ENCODE measurements around the gene ADGRA1.
"Not testable (repeated sequence)": the region's sequence is repeated elsewhere in the genome, so short reads cannot be mapped to it uniquely, and the experiment has no call there.

Gene ADGRA1

DNA sequence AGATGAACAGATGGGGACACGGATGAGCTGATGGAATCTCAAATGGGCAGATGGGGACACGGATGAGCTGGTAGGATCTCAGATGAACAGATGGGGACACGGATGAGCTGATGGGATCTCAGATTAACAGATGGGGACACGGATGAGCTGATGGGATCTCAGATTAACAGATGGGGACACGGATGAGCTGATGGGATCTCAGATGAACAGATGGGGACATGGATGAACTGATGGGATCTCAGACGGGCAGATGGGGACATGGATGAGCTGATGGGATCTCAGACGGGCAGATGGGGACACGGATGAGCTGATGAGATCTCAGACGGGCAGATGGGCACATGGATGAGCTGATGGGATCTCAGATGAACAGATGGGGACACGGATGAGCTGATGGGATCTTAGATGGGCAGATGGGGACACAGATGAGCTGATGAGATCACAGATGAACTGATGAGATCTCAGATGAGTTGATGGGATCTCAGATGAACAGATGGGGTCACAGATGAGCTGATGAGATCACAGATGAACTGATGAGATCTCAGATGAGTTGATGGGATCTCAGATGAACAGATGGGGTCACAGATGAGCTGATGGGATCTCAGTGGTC, 34.1 kb upstream of the ADGRA1 start:
- not testable (repeated sequence) for DNase-seq (ENCODE audit: low read depth, low spot score); H3K27ac ChIP-seq

DNA sequence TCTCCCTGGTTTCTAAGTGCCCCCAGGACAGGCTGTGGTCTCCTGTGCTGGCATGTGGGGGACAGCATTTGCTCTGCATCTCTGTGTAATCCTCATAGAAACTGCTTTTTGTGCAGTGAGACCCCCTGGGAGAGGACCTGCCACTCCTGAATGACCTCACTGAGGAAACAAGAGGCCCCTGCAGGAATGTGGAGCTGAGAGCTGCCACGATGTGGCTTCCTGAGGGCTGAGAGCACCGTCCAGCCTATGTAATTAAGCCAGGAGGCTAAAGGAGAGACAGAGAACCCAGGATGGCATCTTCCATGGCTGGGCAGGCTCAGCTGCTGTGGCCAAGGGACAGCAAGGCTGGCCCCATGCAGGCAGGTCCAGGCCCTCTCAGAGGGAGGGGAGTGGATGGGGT, 32.3 kb upstream of the ADGRA1 start:
- H3K27ac ChIP-seq = no peak overlapping the region
- no peak for DNase-seq (ENCODE audit: low read depth, low spot score)

DNA sequence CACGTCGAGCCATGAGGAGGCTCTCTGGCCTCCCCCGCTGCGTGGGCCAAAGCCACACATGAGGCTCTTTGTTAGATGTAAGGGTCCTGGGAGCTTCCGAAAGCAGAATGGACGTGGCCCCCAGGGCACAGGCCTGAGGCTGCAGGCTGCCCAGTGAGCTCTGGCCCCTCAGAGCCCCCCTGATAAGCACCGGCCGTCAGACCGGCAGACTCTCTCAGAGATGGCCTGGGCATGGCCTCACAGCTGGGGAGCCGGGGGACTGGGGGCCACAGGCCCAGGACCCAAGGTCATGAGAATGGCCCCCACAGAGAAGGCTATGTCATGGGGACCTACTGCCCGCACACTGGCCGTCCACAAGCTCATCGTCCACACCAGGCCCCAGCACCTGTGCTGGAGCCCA, 31.7 kb upstream of the ADGRA1 start:
- H3K27ac ChIP-seq = no peak overlapping the region

DNA sequence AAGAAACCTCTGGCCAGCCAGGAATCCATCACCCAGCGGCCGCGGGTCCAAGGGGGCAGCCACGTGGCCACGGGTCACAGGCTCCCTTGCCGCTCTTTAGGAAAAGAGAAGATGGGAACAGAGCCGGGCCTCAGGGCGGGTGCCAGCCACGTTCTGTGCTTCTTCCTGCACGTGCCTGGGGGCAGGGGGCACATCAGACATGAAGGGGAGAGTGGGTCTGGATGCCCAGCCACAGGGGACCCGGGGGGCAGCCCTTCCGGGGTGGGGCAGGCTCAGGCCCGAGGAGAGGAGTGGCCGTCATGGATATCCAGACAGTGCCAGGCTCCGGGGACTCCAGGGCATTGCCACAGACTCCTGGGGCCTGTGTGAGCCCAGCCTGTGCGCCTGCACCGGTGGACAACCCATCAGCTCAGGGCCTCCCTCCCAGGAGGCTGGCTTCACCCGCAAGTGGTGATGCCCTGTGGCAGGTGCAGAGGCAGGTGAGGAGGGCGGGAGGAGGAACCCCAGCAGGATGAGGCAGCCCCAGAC, 31.0 kb upstream of the ADGRA1 start:
- no peak overlapping the region for H3K27ac ChIP-seq
- DNase-seq (ENCODE audit: low read depth, low spot score) = no peak

More for the DNA sequence above, 31.7 kb upstream of the ADGRA1 start:
- no peak for DNase-seq (ENCODE audit: low read depth, low spot score)

DNA sequence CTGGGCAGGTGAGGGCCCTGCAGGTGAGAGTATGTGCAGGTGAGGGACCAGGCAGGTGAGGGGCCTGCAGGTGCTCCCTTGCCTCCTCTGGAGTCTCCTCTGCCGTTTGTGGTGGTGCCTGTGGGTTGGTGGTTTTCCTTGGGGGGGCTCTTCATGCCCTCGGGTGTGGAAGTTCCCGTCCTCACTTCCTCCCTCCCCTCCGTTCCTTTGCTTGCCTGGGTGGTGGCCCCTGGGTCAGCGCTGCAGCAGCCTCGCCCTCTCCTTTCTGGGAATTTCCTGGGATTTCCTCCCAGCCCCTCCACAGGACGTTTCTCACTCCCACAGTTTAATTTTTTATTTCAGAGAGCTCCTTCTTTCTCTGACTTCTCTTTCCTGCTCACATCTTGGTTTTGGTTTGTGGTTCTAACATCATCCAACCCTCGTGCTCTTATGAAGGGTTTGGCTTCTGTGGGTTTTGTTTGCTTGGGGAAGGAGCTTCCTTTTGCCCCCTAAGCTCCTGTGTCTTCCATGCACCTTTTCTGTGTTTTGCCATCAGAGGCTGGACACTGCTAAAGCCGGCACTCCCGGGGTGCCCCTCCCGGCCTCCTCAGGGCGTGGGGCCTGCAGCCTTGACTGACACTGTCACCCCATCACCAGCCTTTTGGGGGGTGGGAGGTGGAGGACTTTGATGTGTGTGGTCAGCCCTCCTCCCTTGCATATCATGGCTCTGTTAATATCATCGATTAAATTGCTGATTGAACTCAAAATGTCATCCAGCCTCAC, 29.2 kb upstream of the ADGRA1 start:
- DNase-seq (ENCODE audit: low read depth, low spot score) = no peak
- no peak overlapping the region for H3K27ac ChIP-seq

DNA sequence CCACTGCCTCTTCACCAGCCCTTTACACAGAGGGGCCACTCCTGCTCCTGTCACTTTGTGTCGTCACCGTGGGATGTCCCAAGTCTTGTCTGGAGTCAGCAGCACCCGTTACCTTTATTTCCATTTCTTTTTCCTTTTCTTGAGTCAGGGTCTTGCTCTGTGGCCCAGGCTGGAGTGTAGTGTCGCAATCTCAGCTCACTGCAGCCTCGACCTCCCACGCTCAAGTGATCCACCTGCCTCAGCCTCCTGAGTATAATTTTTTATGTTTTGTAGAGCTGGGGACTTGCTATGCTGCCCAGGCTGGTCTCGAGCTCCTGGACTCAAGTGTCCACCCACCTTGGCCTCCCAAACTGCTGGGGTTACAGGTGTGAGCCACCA, 28.6 kb upstream of the ADGRA1 start:
- DNase-seq (ENCODE audit: low read depth, low spot score) = no peak
- no peak overlapping the region for H3K27ac ChIP-seq

DNA sequence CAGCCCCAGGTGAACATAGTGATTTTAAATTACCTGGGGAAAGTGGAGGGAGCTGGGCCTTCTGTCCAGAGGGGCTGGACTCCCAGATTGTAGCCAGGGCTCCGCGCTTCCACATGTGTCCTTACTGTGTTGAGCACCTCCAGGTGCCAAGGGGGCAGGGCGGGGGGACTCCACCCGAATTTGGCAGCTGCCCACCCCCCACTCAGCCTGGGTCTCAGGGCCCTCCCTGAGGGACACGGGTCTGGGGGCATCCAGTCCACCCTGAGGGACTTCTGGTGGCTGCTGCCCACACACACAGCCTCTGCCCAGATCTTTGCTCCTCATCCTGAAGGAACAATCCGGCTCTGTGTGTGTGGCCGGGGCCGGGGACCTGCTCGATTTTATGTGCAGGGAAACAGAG, 28.2 kb upstream of the ADGRA1 start:
- DNase-seq (ENCODE audit: low read depth, low spot score) = no peak
- H3K27ac ChIP-seq = no peak overlapping the region

DNA sequence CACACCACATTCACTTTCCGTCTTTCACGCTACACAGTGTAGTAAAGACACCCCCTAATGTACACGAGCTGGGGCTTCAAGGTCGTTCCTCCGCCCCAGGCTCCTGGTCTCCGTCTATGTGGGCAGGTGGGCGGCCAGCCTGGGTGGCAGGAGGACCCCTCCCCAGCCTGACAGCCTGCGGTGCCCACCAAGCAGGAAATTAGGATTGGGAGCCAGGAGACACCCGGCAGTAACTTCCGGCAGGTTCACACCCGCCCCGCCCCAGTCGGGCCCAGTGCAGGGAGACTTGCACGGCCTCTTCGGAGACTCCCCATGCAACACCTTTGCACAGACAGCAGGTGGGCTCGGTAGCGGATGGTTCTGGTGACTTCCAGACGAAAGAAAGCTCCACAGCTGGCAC, 27.7 kb upstream of the ADGRA1 start:
- DNase-seq (ENCODE audit: low read depth, low spot score) = no peak
- no peak overlapping the region for H3K27ac ChIP-seq

DNA sequence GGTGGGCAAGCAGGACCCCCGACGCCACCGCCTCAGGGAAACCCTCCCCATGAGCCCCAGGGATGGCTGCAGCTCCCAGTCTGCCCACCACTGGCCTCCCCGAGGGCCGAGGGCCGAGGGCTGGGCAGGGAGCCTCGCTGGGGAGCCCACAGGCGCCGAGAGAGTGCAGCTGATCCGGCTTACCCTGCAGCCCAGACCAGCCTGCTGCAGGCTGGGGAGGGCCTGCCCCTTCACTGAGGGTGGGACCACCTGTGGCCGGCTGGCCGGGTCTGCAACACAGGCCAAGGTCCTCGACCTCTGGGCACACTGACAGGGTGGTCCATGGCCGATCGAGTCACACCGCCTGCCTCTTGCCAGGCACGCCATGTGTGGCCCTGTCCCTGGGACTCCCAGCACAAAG, 27.3 kb upstream of the ADGRA1 start:
- no peak for DNase-seq (ENCODE audit: low read depth, low spot score)
- no peak overlapping the region for H3K27ac ChIP-seq

DNA sequence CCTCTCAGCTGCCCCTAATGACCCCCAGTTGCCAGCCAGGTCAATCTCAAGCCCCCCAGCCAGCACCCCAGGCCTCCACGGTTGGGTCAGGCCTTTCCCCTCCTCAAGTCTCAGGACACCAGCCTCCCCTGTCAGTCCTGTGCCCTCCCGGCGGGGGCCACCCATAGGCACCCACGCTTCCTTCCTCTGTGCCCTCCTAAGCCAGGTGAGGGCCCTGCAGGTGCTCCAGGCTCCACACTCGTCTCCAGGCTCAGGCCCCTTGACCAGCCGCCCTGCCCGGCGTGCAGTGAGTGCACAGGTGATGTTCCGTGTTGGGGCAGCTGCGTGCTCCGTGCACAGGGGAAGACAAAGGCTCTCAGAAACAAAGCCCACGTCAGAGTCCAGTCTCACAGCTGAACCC, 26.8 kb upstream of the ADGRA1 start:
- DNase-seq (ENCODE audit: low read depth, low spot score) = no peak
- H3K27ac ChIP-seq = no peak overlapping the region

DNA sequence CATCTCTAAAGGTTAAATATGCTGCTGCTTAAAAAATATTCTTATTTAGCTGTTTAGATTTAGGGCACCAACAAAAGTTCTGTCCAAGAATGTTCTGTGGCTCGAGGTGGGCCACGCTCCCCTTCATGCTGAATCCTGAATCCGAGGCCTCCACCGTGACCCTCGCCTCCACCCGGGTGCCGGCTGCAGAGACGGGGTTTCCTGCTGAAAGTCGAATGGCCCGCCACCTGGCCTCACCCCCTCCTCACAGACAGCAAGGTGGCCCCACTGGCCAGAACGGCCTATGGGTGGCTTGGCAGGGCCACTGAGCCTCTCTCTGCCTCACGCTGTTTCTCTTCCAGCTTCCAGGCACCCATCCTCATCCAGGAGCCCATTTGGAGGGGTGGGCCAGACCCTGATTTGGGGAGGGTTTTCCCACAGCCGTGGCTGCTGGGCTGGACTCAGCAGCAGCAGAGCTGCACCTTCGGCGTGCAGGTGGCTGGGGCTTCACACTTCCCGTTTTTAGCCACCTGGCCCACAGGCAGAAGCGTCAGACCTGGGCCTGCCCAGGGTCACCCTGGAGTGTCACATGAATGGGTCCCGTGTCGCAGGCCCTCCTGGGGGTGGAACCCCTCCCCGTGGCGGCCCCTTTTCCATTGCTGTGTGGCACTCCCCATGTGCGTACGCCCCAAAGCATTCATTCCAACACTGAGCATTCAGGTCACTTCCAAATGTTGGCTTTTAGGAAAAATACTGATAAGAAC, 26.3 kb upstream of the ADGRA1 start:
- H3K27ac ChIP-seq = no peak overlapping the region
- DNase-seq (ENCODE audit: low read depth, low spot score) = no peak

DNA sequence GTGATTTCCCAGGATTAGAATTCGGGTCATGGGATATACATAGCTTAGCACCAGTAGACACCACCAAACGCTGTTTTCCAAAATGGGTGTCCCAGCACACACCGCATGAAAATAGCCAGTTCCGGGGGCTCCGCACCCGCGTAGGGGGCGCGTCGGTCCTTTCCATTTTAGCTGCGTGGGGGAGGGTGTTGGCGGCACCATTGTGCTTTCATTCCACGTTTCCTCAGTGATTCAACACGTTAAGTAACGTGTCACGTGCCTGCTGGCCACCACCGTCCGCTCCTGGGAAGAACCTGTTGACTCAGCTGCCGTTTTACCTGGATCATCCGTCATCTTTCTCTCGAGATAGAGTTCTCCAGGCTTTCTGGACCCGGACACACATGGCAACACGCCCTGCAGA, 25.6 kb upstream of the ADGRA1 start:
- no peak for DNase-seq (ENCODE audit: low read depth, low spot score)
- H3K27ac ChIP-seq = no peak overlapping the region

DNA sequence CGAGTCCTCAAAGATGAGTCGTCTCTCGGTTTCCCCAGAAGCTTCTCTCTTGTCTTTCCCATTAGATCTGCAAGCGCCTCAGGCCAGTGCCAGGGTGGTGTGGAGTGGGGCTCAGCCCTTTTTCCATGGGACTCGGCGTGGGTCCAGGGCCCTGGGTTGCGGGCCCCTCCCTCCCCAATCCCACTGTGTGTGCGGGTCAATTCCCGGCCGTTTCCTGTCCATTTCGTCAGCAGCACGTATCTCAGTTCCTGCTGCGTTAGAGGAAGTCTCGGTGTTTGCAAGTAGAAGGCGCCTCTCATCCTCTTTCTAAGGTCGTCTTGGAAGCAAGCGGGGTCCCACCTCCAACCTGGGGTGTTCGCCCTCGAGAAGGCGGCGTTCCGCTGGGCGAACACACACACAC, 25.1 kb upstream of the ADGRA1 start:
- no peak overlapping the region for H3K27ac ChIP-seq
- DNase-seq (ENCODE audit: low read depth, low spot score) = no peak

DNA sequence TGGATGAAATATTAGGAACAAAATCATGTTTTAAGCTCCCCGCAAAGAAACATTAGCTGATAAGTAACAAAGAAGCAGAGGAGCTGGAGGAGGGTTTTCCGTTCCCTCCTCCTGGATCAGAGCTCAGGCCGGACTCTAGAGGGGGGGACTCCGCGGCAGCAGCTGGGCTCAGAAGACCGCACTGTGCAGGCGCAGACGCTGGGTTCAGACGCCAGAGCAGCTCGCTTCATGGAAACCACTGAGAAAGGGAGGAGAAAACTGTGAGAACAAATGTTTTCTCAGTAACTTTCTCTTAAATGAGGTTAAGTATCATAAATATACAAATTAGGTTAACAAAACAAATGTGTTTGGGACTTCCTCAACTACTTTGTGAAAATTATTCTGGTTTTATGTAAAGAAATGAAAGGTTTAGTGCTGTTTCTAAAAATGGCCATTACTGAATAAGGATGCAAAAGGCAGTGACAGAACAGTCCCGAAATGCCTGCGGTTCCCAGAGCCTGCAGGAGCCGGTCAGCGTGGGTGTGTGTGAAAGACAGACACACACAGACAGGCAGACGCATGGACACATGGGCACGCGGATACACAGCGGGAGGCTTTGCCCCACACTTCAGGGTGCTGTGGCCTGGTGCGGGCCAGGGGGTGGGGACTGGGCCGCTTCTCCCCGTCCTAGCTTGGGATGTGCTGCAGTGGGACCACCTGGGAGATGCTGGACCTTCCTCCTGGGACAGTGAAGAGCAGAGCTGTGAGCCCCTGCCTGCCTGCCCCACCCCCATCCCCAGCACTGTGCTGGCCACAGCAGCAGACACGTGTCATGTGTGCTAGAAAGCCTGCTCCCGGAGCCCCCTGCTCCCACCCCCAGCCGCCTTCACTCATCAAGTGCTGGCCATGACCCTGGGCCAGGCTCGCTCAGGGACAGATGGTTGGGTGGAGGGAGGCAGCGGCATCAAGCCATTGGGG, 20.3 kb upstream of the ADGRA1 start:
- DNase-seq (ENCODE audit: low read depth, low spot score) = no peak
- H3K27ac ChIP-seq = no peak overlapping the region

DNA sequence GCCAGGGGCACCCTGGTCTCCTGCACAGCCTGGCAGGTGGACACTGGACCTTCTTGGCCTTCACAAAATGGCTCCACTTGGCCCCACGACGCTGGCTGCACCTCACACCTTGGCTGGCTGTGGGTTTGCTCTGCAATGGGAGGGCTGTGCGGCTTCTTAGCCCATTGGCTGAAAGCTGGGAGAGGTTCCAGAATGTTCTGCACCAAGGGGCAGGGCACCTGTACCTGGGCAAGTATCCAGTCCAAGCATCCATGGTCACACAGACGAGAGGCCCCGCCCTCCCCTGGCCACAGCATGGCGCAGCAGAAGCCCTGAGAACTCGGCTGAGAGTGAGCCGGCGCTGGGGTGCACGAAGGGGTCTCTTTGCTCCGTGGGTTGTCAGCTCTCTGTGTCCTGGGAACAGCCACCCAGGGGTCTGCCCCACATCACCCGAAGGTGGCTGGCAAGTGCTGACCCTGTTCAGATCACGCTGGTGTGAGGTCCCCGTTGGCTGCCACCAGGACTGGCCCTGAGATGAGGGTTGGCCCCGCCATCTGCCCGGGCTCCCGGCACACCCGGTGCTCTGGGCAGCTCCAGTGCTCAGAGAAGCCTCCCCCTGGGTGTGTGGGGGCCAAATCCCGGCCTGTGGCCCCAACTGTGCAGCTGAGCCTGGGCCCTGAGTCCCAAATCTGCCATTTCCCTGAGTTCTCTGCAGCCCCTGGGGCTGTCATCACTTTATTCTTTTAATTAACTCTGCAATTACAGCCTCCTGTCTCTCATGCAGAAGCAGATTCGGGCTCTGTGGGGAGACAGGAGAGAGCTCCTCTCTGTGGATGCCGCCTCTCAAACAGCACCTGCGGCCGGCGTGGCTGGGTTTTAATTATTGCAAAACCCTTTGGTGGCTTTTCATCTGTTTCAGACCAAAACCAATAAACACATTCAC, 19.4 kb upstream of the ADGRA1 start:
- no peak overlapping the region for H3K27ac ChIP-seq
- DNase-seq (ENCODE audit: low read depth, low spot score) = no peak

DNA sequence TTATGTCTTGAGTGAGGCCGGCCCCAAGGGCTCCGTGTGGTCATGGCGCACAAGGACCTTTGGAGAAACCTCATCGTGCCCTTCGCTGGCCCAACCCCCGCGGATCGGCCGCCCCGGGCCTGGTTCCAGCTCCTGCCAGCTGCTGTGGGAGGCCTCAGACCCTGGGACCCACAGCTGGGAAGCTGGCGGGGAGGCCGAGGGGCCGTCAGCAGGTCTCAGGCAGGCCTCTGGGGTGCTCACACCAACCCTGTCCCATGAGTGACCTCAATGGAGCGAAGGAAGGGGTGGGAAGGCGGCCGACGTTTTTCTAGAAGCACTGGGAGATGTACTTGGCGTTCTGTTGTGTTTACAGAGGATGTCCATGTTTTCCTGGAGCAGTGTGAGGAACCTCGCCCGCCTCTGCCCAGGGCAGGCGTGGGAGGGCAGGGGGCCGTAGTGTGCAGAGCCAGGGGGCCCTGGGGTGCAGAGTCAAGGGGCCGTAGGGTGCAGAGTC, 18.6 kb upstream of the ADGRA1 start:
- no peak for DNase-seq (ENCODE audit: low read depth, low spot score)
- no peak overlapping the region for H3K27ac ChIP-seq

DNA sequence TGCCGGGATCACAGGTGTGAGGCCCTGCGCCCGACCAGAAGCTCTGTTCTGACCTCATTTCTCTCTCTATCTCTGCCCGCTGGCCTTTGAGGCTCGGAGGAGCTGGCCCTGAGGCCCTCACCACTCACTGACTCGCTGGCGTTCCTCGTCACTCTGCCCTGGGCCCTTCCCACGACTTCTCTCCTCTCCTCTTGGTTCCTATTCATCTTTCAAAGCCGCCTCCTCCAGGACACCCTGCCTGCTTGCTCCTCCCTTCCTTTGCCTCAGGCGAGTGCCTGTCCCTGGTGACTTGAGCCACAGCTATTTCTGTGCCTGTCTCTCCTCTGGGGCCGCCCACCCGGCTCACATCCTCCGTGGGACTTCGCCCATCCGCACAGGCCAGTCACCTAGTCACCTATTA, 17.3 kb upstream of the ADGRA1 start:
- DNase-seq (ENCODE audit: low read depth, low spot score) = no peak
- H3K27ac ChIP-seq = no peak overlapping the region

DNA sequence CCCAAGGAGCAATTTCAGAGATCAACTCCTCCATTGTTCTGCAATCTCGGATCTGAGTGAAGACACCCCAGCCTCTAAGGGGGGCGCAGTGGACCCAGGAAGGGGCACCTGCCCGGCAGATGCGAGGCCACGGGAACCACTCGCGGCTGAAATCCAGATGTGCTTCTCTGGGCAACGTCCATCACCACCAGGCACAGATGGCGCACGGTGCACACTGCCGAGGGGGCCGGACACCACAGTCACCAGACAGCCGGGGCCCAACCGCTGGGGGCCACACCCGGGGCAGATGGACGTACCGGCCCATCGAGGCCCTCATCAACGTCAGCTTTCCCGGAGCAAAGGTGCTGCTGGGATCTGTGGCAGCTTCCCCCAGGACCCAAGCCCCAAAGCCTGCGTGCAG, 16.9 kb upstream of the ADGRA1 start:
- no peak overlapping the region for H3K27ac ChIP-seq
- no peak for DNase-seq (ENCODE audit: low read depth, low spot score)

DNA sequence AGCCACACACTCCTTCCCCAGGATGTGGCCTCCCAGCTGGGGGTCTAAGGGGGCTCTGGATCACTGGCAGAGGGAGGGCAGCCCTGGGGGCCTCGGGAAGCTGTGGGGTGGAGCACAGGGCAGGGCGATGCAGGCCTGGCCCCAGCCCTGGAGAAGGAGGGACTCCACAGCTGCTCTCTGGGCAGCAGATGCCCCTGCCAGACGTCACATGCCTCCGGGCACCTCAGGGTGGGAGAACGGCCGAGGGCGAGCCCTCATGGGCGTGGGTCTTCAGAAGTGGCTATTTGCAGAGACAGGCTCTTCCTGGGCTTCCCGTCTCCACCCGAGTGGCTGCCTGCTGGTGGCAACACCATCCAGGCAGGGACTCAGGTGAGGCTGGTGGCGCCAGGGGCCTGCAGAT, 16.0 kb upstream of the ADGRA1 start:
- no peak for DNase-seq (ENCODE audit: low read depth, low spot score)
- H3K27ac ChIP-seq = no peak overlapping the region

All from epithelial cell of prostate (primary cell).